Measurements from ENCODE around the gene RNF213.
"Not testable (repeated sequence)": the region's sequence is repeated elsewhere in the genome, so short reads cannot be mapped to it uniquely, and the experiment has no call there.

RNF213 gene

DNA sequence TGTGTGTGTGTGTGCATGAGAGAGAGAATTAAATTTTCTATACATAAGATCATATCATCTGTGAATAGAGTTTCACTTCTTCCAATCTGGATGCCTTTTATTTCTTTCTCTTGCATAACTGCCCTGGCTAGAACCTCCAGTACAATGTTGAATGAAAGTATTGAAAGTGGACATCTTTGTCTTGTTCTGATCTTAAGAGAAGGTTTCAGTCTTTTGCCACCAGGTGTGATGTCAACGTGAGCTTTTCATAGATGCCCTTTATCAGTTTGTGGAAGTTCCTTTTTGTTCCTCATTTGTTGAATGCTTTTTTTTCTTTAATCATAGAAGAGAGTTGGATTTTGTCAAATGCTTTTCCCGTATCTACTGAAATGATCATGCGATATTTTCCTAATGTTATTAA, 63.3 kb downstream of the RNF213 start:
- no peak for DNase-seq

DNA sequence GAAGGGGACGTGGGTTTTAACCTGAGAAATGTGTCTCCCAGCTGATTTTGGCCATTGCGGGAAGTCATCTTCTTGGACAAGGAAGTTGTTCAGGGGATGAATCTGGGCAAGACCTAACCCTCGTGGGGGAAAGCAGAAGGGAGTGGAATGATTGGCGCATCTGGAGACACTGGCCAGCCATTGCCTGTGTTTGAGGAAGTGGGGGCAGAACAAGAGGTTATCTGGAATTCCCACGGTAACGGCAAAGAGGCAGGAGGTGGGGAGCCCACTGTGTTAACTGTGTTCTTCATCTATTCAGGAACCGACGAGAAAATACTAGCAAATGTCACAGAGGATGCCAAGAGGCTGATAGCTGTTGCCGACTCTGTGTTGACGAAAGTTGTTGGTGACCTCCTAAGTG, 66.9 kb downstream of the RNF213 start:
- DNase-seq: no peak

DNA sequence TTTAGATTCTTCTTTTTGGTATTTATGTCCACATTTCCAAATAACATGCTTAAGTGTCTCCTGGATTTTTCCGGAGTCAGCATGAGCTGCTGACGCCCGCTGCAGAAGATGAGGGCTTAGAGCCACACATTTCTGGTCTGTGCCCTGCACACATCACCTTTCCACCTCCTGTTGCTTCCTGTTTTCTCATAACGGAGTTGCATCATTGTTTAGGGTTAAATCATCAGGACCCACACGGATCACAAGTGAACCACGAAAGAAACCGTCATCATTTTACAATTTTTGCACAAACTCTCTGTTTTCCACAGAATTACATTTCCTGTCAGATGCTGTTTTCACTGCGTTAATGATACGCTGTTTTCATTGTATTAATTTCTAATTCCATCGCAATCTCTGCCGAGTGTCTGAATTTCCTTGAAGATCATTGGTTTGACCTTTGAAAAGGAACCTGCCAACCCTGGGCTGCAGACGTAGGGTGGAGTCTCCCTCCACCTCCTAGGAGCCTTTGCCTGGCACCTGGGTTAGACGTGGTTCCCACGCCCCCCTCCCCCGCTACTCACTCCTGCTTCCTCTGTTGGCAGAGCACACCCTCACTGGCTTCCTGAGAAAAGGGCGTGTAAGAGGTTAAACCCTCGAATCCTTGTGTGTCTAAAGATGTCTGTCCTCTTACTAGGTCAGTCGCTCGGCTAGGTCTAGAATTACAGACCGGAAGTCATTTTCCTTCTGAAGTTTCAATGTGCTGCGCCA, 68.2 kb downstream of the RNF213 start:
- DNase-seq: no peak

DNA sequence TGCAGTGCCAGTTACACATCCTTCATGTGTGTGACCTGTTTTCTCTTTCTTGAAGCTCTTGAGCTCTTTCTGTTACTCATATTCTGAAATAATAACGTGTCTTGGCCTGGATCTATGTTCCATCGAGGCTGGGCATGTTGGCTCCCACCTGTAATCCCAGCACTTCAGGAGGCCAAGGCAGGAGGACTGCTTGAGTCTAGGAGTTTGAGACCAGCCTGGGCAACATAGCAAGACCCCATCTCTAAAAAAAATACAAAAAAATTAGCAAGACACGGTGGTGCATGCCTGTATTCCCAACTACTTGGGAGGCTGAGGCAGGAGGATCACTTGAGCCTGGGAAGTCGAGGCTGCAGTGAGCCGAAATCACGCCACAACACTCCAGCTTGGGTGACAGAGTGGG, 68.8 kb downstream of the RNF213 start:
- not testable (repeated sequence) for DNase-seq

DNA sequence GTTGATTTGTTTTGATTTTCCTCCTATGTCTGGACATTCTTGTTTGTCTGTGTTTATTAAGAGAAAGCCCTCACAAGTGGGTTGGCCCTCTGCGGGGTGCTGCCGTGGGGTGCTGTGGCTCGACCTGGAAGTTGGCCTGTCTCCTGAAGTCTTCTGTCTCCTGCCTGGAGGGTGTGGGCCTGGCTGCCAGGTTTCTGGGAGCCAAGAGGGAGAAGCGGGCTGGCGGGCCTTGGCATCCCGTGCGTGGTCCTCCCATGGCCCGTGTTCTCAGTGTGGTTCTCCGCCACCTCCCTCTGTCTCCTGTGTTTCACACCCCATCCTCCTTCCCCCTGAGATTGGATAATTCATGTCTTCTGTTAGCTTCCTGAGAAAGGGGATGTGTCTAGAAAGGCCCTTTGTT, 69.6 kb downstream of the RNF213 start:
- no peak for DNase-seq

DNA sequence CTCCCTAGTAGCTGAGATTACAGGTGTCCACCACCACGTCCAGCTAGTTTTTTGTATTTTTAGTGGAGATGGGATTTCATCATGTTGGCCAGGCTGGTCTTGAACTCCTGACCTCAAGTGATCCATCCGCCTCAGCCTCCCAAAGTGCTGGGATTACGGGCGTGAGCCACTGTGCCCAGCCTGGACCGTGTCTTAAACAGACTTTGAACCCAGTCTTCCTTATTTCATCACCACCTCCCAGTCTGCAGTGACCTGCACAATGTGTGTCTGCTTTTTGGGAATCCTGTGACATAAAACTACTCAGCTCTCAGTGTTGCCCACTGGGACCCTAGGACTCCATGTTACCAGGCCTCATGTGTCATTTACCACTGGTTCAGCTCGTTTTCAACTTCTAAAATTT, 70.3 kb downstream of the RNF213 start:
- not testable (repeated sequence) for DNase-seq

DNA sequence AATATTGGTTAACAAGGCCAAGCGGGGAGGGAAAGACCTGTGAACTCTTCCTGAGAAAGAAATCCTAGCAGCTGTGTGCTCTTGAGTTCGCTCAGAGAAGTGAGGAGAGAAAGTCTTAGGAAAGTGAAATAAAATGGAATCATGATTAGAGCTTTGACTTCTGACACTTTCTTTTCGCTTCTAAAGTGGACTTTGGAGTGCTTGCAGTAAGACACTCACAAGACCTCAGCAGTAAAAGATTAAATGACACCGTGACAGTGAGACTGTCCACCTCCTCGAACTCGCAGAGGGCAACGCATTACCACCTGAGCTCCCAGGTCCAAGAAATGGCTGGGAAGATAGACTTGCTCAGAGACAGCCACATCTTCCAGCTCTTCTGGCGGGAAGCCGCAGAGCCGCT, 71.2 kb downstream of the RNF213 start:
- no peak for DNase-seq

DNA sequence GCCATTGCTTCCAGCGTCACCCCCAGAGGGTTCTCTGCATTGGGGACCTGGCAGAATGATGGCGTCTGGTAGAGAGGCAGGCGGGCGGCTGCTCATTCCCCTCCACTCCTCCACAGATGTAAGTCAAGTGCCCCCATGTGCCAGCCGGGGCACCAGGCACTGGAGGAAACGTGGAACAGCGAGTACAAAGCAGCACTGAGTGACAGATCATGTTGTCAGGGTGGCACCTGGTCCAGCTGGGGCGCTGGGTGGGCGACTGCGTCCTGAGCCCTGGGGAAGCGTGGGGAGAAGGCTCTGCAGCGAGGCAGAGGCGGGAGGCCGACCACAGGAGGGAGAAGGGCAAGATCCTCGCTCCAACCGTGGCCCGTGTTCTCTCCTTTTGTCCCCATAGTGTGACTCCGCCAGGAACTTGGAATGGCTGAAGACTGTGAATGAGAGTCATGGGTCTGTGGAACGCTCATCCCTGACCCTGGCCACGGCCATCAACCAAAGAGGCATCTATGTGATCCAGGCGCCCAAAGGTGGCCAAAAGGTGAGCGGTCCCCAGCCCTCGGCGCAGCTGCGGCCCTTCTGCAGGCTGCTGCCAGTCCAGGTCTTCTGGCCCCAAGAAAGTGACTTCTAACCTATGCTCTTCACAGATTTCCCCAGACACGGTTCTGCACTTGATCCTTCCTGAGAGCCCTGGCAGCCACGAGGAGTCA, 76.7 kb downstream of the RNF213 start:
- DNase-seq: no peak

DNA sequence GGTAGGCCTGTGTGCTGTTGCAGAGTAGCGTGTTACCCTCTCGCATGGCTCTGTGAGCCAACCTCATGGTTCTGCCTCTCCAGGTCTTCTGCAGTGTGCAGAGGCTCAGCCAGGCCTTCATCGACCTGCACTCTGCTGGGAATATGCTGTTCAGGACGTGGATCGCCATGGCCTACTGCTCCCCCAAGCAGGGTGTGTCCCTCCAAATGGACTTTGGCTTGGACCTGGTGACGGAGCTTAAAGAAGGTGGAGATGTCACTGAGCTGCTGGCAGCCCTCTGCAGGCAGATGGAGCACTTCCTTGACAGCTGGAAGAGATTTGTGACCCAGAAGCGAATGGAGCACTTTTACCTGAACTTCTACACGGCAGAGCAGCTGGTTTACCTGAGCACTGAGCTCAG, 78.5 kb downstream of the RNF213 start:
- DNase-seq: no peak

DNA sequence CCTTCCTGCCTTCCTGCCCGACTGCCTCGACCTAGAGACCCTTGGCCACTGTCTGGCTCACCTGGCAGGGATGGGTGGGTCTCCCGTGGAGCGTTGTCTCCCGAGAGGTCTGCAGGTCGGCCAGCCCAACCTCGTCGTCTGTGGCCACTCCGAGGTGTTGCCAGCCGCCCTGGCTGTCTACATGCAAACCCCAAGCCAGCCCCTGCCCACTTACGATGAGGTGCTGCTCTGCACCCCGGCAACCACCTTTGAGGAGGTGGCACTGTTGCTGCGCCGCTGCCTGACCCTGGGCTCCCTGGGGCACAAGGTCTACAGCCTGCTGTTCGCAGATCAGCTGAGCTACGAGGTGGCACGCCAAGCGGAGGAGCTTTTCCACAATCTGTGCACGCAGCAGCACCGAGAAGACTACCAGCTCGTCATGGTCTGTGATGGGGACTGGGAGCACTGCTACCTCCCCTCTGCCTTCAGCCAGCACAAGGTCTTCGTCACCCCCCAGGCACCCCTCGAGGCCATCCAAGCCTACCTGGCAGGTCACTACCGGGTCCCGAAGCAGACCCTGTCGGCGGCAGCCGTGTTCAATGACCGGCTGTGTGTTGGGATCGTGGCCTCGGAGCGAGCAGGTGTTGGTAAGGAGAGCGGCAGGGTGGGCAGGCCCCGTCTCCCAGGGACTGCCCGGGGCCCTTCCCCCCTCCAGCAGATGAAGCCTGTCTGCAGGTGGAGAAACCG, 79.2 kb downstream of the RNF213 start:
- no peak for DNase-seq

DNA sequence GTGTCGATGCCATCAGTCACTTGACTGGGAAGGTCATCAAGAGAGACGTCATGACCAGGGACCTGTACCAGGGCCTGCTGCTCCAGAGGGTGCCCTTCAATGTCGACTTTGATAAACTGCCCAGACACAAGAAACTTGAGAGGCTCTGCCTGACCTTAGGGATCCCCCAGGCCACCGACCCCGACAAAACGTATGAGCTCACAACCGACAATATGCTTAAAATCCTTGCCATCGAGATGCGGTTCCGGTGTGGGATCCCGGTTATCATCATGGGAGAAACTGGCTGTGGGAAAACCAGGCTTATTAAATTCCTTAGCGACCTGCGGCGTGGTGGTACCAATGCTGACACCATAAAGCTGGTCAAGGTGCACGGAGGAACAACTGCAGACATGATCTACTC, 84.7 kb downstream of the RNF213 start:
- no peak for DNase-seq

DNA sequence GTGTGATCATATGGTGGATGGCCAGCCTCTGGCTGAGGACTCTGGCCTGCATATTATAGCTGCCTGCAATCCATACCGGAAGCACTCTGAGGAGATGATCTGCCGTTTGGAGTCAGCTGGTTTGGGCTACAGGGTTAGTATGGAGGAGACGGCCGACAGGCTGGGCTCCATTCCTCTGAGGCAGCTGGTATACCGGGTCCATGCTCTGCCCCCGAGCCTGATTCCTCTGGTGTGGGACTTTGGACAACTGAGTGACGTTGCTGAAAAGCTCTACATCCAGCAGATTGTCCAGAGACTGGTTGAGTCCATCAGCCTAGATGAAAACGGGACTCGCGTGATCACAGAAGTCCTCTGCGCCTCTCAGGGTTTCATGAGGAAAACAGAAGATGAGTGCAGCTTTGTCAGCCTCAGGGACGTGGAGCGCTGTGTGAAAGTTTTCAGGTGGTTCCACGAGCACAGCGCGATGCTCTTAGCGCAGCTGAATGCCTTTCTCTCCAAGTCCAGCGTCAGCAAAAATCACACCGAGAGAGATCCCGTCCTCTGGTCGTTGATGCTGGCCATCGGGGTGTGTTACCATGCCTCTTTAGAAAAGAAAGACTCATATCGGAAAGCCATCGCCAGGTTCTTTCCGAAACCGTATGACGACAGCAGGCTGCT, 85.3 kb downstream of the RNF213 start:
- DNase-seq: no peak

DNA sequence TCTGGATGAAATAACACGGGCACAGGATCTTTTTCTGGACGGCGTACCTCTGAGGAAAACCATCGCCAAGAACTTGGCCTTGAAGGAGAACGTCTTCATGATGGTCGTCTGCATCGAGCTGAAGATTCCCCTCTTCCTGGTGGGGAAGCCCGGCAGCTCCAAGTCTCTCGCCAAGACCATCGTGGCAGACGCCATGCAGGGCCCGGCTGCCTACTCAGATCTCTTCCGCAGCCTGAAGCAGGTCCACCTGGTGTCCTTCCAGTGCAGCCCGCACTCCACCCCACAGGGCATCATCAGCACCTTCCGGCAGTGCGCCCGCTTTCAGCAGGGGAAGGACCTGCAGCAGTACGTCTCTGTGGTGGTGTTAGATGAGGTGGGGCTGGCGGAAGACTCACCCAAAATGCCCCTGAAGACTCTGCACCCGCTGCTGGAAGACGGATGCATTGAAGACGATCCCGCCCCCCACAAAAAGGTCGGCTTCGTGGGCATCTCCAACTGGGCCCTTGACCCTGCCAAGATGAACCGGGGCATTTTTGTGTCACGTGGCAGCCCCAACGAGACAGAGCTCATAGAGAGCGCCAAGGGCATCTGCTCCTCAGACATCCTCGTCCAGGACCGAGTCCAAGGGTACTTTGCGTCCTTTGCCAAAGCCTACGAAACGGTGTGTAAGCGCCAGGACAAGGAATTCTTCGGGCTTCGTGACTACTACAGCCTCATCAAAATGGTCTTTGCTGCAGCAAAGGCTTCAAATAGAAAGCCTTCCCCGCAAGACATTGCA, 86.0 kb downstream of the RNF213 start:
- DNase-seq: no peak

DNA sequence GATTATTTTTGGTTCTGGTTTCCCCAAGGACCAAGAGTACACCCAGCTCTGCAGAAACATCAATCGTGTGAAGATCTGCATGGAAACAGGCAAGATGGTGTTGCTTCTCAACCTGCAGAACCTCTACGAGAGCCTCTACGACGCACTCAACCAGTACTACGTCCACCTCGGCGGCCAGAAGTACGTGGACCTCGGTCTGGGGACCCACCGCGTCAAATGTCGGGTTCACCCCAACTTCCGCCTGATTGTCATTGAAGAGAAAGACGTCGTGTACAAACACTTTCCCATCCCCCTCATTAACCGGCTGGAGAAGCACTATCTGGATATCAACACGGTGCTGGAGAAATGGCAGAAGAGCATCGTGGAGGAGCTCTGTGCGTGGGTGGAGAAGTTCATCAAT, 86.9 kb downstream of the RNF213 start:
- no peak for DNase-seq

DNA sequence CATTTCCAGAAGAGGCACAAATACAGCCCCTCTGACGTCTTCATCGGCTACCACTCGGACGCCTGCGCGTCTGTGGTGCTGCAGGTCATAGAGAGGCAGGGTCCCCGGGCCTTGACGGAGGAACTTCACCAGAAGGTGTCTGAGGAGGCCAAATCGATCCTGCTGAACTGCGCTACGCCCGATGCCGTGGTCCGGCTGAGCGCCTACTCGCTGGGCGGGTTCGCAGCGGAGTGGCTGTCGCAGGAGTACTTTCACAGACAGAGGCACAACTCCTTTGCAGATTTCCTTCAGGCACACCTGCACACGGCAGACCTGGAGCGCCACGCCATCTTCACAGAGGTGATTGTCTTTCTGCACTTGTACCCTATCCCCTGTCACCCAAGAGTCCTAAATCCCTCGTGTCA, 87.3 kb downstream of the RNF213 start:
- DNase-seq: no peak

DNA sequence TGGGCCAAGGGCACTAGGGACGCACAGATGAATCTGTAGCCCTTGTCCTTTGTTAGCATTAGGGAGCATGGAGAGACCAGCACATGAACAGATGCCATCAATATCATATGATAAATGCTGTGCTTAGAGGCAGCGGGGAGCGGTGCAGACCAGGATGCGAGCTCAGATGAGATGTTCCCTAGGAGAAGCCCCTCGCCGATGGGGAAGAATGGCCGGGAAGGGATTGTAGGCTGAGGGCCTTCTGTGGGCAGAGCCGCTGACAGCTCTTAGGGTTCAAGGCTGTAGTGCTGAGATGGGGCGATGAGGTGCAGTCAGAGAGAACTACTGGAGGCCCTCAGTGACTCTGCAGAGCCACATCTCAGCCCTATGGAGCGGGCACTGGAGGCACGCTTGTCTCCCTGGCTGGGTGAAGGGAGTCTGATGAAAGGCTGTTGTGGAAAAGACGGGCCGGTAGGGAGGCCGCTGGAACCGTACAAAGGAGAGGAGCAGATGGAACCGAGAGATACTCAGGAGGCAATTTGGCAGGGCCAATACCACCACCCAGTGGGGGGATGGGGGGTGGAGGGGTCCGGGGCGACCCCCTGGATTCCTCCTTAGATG, 88.0 kb downstream of the RNF213 start:
- DNase-seq: no peak

DNA sequence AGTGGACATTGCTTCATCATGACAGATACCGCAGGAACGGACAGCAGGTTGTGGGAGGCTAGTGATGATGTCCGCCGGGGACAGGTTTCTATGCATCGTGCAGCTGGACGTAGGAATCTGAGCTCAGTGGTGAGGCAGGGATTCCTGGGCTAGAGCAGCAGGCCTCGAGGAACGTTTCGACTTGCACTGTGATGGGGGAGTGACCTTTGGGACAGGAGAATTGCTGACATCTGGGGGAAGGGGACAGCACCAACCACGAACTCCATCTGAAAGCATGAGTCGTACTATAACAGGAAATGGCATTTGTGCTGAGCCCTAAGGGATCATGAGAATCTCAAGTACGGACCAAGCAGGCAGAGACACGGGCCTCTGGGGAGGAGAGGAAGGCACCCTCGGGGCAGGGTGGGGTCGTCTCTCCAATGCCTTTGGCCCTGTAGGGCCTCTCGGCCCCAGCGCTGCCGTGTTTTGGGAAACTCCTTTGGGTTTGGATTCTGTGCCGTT, 88.5 kb downstream of the RNF213 start:
- no peak for DNase-seq

DNA sequence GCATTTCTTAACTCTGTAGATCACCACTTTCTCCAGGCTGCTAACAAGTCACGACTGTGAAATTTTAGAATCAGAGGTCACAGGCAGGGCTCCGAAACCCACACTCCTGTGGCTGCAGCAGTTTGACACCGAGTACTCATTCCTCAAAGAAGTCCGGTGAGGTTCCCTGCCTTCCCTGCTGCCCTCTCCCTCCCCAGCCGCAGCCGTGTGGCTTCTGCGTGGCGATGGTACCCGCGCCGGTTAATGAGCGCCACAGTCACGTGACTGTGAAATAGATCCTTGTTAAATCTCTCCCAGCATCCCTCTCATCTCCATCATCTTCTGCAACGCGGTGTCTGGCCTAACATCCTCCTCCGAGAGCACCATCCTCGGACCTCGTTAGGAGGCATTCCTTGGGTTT, 89.1 kb downstream of the RNF213 start:
- no peak for DNase-seq

DNA sequence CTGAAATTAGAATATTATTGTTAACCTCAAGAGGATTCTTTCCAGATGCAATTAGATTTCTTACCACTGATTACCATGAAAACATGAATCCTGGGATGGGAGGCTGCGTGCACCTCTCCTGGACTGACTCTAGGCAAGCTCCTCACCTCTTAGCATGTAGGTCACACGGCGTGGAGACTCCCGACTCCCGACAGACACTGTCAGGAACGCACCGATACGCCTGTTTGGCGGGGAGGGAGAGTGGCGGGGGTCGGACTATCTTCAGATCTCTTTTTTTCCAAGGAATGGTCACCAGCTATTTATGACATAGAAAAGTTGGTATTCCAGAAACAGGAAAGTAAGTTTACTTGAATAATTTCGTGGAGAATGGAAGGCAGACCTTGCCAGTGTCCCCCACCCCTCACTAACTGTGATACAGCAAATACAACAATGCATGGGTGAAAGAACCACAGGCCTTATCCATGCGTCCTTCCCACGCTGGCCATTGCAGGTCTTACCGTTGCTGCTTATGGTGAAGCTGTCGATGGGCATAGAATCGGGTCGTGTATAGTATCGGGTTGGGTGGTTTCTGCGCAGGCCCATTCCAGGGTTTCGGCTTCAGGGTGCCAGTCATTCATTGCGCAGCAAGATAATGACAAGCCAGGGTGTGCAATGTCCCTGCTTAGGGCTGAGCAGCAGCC, 91.7 kb downstream of the RNF213 start:
- DNase-seq: no peak

DNA sequence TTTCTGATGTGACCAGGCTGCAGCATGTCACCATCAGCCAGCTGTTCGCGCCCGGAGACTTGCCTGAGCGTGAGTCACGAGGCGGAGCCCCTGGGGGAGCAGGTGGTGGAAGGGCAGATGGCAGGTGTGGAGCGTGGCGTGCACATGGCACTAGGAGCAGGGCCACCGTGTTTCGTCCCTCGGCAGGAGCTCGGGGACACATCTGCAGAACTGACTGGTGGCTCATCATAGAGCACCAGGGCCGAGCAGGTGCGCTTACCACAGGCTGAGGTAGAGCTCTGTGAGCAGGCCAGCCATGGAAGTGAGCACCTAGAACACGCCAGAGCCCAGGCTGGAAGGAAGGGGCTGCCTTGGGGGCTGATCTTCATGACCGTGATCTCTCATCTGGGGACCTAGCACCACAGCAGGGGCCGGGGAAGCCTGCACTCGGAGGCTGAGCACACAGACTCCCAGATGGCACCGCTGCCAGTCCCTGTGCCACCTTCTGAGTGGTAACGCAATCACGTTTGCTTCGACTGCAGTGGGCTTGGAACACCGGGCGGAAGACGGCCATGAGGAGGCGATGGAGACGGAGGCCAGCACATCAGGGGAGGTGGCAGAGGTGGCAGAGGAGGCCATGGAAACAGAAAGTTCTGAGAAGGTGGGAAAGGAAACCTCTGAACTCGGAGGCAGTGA, 92.5 kb downstream of the RNF213 start:
- no peak for DNase-seq
